ENCODE data around the gene APOL3. TPM values are rescaled to one million over a fixed set of nuclear protein-coding genes. Genes with fewer than 3 reads are reported as not detected.
"Not testable (repeated sequence)": the region's sequence is repeated elsewhere in the genome, so short reads cannot be mapped to it uniquely, and the experiment has no call there.

The APOL3 gene
- total RNA-seq, 1 donor from 2014 or later = 17.1 TPM

DNA sequence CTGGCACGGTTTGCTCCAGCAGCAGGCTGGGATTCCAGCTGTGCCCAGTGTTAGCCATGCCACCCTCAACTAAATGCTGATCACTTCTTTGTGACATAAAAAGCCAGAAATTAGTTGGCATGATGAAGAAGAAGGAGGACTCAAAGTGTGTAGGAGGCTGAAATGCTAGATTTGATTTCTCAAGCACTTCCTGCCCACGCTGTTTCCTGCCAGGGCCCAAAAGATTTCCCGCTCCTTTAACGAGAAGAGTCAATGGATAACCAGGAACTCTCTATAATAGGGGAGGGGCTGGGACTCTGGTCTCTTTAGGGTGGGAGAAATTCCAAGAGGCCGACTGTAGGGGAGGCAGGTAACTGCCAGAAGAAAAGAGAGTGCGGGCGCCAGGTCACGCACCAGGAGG, 26.4 kb downstream of the APOL3 start:
- DNase-seq = no peak

DNA sequence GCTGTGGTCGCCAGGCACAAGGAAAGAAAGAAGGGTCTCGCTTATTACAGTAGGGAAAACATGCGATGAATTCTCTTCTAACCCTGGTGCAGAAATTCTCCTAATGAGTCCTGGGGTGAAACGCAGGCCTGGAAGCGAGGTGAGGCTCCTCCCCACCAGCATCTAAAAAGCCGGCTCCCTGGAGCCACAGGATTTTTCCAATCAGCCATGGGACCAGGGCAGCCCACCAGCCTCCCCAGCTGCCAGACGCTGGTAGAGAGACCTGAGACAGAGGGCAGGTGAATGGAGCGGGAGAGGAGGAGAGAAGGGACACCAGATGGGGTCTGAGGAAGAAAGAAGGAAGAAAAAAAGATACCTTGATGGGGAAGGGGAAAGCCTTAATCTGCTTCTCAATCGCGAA, 28.6 kb downstream of the APOL3 start:
- DNase-seq = no peak

DNA sequence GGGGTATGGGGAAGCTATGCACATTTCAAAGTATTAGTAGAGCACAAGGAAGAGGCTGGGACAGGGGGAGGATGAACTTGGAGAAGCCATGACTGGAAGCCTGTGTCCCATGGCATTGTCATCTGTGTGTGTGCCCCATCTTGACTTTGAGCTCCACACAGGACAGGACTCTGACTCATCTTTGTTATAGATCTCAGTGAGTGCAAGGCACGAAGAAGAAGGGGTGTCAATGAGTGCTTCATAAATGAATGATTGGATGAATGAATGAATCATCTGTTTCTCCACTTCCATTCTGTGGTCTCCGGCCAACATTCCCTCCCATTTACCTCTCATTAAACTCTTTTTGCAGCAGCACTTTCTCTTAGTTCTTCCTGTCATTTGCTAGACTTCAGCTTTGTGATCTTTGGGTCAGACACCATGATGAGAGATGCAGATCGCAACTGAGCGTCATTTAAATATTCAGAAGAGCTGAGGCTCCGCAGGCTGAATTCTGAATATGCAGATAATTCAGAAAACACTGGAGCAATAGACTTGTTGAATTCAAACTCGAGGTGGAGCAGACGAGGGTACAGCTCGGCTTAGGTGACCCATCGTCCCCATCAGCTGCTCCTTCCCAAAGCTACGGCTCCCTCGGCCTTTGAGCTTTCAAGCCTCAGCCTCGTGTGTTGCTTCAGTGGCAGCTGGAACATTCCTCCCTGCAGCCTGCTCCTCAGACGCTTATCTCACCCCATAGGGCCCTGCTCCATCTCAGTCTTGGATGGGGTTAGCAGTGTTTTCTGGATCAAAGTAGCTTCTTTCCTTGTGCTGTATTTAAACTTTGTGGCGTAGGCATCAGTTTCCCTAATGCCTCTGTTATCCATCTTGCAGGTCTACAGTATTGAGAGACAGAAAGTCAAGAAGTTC, 30.8 kb downstream of the APOL3 start:
- DNase-seq = no peak

DNA sequence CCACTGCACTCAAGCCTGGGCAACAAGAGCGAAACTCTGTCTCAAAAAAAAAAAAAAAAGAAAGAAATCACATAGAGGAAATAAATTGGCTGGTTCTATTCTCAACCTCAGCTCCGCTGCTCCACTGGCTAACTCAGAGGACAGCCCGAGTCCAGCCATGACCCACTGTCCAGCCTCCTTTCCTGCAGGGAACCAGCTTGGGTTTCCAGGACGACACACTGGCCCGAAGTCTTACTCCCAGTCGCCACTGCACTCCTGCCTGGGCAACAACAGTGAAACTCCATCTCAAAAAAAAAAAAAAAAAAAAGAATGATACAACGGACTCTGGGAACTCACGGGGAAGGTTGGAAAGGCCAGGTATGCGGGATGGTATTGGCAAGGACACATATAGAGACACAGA, 31.5 kb downstream of the APOL3 start:
- no peak for DNase-seq

DNA sequence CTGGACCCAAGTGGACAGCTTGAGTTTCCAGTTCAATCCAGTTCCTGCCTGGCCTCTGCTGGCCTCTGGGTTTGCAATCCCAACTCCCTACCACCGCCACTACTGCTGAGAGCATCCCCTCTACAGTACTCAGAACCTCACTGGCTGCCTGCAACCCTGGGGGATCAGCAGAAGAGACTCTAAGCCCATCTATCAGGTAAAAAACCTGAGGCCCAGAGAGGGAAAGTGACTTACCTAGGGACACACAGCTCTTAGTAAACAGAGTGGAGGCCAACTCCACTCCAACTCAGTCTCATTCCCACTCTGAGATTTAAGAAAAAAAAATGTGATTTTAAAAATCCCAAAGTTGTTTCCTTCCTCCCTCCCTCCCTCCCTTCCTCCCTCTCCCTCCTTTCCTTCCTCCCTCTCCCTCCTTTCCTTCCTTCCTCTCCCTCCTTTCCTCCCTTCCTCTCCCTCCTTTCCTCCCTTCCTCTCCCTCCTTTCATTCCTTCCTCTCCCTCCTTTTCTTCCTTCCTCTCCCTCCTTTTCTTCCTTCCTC, 34.5 kb downstream of the APOL3 start:
- no peak for DNase-seq

DNA sequence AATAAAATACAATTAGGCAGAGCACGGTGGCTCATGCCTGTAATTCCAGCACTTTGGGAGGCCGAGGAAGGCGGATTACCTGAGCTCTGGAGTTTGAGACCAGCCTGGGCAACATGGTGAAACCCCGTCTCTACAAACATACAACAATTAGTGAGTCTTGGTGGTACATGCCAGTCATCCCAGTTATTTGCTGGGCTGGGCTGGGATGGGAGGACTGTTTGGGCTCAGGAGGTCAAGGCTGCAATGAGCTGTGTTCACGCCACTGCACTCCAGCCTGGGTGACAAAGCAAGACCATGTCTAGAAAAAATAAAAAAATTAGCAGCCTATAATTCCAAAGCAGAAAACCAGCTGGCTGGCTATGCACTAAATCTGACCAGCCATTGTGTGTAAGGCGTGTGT, 35.1 kb downstream of the APOL3 start:
- no peak for DNase-seq

DNA sequence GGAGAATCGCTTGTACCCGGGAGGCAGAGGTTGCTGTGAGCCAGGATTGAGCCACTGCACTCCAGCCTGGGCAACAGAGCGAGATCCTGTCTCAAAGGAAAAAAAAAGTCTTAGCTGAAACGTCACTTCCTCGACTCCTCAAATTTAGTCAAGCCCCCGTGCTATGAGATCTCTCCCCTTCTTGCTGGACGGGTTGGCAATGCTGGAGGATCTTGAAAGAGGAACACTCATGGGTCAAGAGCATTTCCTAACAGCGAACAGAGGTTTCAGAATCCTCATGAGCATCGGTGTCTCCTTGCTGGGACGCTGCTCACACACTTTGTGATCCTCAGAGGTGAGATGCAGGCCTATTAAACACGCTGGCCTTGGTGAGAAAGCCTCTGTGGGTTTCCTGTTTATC, 35.9 kb downstream of the APOL3 start:
- no peak for DNase-seq

DNA sequence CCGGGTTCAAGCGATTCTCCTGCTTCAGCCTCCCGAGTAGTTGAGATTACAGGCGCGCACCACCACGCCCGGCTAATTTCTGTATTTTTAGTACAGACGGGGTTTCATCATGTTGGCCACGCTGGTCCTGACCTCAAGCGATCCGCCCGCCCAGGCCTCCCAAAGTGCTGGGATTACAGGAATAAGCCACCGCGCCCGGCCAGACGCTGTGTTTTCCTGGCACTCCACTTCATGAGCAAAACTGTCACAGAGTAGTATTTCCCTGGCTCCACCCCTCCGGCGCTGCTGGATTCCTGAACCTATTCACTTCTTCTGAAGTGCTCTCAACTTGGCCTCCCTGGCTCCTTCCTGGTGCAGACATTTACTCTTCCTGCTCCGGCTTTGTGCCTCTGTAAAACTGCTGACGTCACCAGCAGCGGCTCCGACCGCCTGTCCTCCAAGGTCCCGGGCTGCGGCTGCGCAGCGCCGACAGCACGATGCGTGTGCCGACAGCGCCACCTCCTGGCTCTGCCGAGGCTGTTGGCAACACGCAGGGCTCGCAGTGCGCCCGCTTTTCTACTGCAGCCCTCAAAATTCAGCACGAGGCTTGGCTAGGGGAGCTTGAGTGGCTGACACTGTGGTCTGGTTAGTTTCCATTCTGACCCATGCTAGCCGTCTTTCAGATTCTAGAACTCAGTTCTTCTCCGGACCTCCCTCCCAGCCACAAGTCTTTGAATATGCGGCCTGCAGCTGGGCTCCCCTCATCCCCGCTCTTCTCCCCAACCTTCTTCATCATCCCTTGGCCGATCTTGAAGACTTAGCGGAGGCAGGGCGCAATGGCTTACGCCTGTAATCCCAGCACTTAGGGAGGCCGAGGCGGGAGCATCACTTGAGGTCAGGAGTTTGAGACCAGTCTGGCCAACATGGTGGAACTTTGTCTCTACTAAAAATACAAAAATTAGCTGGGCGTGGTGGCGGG, 36.6 kb downstream of the APOL3 start:
- peak; percentile 98 for DNase-seq

DNA sequence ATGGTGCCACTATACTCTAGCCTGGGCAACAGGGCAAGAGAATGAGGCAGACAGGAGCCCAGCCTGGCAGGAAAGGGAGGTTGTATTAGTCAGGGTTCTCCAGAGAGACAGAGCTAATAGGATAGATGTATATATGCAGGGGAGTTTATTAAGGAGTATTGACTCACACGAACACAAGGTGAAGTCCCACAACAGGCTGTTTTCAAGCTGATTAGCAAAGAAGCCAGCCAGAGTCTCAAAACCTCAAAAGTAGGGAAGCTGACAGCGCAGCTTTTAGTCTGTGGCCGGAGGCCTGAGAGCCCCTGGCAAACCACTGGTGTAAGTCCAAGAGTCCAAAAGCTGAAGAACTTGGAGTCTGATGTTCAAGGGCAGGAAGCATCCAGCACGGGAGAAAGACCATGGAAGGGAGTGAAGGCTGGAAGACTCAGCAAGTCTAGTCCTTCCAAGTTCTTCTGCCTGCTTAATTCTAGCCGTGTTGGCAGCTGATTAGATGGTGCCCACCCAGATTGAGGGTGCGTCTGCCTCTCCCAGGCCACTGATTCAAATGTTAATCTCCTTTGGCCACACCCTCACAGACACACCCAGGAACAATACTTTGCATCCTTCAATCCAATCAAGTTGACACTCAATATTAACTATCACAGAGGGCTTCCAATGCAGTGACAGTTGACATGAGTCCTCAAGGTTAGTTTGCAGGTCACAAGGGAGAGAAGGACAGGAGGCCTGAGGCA, 39.8 kb downstream of the APOL3 start:
- not testable (repeated sequence) for DNase-seq

DNA sequence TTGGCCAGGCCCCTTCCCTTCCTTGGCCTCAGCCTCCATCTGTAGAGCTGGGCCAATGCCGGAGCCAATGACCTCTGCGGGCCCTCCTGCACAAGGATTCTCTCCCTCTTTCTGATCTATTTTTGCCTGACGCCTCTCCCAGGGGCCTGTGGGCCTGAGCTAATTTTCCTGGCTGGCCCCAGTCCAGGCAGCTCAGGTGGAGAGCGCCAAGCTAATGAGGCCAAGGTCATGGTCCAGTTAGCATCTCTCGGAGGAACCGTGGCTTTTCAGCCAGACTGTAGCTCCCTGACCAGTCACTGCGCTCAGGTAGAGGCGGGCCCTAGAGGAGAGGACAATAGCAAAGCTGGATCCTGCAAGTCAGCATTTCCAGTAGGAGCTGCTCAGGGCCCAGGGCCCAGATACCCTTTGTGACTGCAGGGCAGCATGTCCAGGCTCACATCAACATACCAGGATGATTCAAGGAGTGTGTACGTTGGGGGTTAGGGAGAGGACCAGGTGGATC, 43.5 kb downstream of the APOL3 start:
- no peak for DNase-seq

DNA sequence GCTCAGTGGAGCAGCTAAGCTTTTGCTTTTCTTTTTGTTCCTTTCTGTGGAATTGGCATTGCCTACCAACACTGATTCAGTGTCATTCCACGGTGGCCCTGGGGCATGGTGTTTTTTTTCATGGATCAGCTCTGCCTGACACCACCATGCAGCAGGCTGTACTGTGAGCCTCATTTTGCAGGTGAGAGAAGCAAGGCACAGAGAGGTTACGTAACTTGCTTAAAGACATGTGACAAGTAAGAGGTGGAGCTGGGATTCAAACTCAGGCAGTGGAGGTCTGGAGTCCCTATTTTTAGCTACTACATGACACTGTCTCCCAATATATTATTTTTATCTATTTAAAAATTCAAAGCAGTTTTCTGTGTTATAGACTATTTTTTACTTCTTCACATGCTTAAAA, 44.4 kb downstream of the APOL3 start:
- no peak for DNase-seq

DNA sequence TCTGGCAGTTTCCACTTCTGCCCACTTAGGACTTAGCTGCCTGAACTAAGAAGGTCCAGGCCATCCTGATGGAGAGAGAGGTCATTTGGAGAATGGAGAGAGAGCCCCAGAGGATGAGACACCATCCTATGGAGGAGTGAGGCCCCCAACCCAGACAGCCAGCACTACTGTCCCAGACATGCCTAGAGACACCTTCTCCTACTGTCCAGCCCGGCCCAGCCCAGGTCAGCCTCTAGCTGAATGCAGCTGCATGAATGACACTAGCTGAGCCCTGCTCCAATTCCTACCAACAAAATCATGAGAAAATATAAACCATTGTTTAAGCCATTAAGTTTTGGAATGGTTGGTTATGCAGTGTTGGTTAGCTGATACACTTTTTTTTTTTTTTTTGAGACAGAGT, 47.4 kb downstream of the APOL3 start:
- DNase-seq = no peak

DNA sequence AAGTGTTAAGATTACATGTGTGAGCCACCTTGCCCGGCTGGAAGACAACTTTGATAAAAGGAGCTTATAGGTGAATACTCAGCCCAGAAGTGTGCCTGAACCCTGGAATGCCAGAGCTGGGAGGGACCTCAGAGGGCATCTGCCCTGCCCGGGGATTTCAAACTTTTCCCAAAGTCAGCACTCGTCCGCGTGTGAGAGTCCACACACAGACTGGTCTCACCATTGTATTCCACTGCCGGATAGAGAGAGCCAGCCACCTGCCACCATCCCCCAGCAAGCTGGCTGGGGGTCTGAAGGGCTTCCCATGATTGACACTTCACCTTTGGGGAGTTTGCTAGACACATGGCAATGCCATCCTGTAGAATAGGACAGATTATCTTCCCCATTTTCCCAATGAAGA, 49.2 kb downstream of the APOL3 start:
- no peak for DNase-seq

DNA sequence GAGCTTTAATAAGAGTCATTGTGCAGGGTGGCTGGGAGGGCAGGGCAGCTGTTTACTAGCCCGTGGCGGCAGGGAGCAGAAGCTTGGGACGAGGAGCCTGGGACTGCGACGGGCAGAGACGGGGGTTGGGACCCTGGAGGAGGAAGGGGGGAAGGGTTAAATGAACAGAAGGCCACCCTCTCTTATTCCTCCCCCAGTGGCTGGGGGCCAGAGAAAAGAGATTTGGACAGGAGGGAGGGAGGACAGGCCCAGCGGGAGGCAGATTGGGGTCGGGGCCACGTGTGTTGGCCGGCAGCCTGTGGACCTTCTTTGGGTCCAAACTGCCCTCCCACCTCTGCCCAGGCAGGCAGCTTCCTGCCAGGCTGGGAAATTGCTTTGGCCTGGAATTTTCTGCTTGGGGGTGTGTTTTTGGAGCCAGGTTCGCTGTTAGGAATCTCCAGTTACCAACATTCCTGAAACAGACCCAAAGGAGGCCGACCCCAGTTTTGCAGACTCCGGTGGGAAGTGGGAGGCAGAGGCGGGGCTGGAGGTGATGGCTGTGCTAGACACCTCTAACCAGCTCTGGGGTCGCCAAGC, 50.2 kb downstream of the APOL3 start:
- peak; percentile 28 for DNase-seq

DNA sequence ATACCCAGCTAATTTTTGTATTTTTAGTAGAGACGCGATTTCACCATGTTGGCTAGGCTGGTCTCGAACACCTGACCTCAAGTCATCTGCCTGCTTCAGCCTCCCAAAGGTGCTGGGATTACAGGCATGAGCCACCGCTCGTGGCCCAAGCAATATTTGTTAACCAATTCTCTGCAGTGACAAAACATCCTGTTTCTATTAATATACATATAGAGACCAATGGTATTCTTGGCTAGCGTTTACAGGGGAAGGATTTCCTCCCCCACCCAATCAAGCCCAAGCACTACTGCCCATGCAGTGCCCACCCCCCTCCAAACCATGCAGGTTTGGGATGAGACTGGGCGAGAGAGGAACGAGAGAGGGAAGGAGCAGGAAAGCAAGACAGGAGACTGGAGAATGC, 53.1 kb downstream of the APOL3 start:
- no peak for DNase-seq

DNA sequence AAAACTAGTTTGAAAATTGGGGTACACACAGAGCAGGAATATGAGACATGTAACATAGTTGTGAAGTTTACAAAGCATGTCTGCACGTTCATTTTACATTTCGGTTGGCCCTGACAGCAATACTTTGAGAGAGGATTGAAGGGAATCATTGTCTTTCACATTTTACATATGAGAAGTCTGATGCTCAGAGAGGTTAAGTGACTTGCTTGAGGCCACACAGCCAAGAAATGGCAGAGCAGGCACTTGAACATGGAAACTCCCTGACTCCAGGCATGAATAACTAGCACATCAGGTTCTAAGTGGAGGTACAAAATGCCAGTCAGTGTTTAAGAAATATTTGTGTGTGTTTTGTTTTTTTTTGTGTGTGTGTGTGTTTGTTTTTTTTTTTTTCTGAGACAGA, 53.6 kb downstream of the APOL3 start:
- no peak for DNase-seq

DNA sequence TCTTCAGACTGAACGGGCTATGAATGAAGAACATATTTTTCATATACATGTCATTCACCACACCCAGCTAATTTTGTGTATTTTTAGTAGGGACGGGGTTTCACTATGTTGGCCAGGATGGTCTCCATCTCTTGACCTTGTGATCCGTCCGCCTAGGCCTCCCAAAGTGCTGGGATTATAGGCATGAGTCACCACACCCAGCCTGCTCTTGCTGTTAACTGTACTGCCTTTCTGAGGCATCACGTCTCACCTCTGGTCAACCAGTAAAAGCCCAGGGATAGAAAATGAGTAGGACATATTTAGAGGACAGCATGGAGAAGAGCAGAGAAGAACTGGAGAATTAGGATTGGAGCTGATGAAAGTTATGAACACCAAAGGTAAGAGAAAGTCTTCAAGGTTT, 55.6 kb downstream of the APOL3 start:
- DNase-seq = no peak

DNA sequence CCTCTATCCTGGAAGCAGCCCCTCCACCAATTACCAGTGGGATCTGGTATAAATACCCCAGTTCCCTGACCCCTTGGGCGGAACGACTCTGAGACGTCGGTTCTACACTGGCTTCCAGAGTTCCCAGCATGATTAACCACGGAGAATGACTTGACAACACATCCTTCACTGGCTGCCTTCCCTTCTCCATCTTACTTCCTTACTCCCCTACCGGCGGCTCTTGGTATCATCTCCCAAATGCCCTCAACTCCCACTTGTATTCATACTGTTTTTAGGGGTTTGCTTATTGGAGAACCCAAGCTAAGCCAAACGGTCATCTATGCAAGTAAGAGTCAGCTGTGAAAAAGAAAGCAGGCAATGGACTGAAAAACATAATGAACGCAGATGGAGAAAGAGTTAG, 56.1 kb downstream of the APOL3 start:
- DNase-seq = no peak

DNA sequence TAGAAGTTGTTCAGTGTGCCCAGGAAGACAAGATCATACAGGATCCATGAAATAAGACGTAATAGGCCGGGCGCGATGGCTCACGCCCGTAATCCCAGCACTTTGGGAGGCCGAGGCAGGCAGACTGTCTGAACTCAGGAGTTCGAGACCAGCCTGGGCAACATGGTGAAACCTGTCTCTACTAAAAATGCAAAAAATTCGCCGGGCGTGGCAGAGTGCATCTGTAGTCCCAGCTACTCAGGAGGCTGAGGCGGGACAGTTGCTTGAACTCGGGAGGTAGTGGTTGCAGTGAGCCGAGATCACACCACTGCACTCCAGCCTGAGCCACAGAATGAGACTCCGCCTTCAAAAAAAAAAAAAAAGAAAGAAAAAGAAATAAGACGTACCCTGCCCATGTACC, 56.7 kb downstream of the APOL3 start:
- no peak for DNase-seq

DNA sequence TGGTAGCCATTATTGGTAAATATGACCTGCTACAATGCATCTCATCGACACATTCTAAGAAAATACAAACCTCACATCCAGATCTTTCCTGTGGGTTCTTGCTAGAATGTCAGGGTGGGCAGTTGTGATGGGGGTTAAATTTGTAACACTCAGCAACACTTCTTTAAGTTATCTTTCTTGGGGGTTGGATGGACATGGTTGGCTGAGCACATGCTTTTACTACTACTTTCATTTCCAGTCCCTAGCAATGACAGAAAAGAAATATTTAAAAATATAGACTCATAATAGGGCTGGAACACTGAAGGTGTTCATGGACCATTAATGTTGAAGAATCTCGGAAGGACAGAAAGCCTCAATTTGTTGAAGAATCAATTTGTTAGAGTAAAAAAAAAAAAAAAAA, 57.6 kb downstream of the APOL3 start:
- no peak for DNase-seq

DNA sequence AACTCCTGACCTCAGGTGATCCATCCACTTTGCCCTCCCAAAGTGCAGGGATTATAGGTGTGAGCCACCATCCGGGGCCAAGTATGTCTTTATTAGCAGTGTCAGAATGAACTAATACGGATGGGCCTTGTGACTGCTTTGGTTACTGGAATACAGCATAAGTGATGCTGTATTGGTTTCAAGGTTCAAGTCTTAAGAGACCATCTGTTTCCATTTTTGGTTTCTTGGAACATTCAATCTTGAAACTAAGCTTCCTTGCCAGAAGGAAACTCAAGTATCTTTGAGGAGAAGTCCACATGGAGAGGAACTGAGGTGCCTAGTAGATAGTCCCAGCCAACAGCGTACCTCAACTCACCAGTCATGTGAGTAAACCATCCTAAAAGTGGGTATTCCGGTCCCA, 58.8 kb downstream of the APOL3 start:
- no peak for DNase-seq

DNA sequence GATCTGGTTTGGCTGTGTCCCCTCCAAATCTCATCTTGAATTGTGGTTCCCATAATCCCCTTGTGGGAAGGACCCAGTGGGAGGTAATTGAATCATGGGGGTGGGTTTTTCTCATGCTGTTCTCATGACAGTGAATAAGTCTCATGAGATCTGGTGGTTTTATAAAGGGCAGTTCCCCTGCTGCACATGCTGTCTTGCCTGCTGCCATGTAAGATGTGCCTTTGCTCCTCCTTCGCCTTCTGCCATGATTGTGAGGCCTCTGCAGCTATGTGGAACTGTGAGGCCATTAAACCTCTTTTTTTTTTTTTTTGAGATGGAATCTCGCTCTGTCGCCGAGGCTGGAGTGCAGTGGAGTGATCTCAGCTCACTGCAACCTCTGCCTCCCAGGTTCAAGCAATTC, 59.6 kb downstream of the APOL3 start:
- DNase-seq = not testable (repeated sequence)

Data from tongue (tissue), 2 donors.